SK-N-SH (cell line): ENCODE data around the gene MOCS2. TPM values are rescaled to one million over a fixed set of nuclear protein-coding genes. Genes with fewer than 3 reads are reported as not detected.

Experiments
- CTCF ChIA-PET: fragments of 300-600, 350-600 bp; formaldehyde crosslinking; extraction: SDS; loops from one replicate; lab custom pipeline; 2021; lab: Yijun Ruan, JAX
- POLR2A ChIA-PET: fragments of 350-600 bp; sonication (Branson Sonifier 250); formaldehyde crosslinking; extraction: SDS; loops from one replicate; lab custom pipeline; 2020; ENCODE audit warnings: antibody characterized with exemption, inconsistent platforms; lab: Yijun Ruan, JAX
- DNase-seq: peaks from one replicate; pipeline ENCODE4 v3.0.0; 2012
- H2AFZ ChIP-seq: fragments of 200-600 bp; sonication (generic); 2 replicates; pipeline ENCODE4 v1.8.1; 2016; ENCODE audit warnings: antibody characterized with exemption, mild to moderate bottlenecking, low read depth
- H3F3A ChIP-seq: fragments of 200-600 bp; sonication (generic); replicated peaks from 2 replicates; pipeline ENCODE3; 2016; ENCODE audit warnings: antibody characterized with exemption, mild to moderate bottlenecking; ENCODE audit not compliant: insufficient read depth
- H3K27ac ChIP-seq, 2 experiments: fragments of 200-500 bp in 1 of 2; fragments of 200-600 bp in 1 of 2; sonication (Bioruptor generic) in 1 of 2; sonication (generic), shearing (Covaris generic) in 1 of 2; 2 replicates each; pipeline versions ENCODE4 v1.5.1 to v1.6.1; 2014 to 2016; ENCODE audit warnings: low read depth in 2 of 2, inconsistent platforms in 1 of 2, low read length in 1 of 2, mild to moderate bottlenecking in 1 of 2, mixed read lengths in 1 of 2
- H3K27me3 ChIP-seq: fragments of 200-600 bp; sonication (generic), shearing (Covaris generic); 2 replicates; pipeline ENCODE4 v1.6.1; 2016; ENCODE audit warnings: mixed run types; ENCODE audit not compliant: insufficient read depth
- H3K36me3 ChIP-seq, 2 experiments: fragments of 200-500 bp in 1 of 2; fragments of 200-600 bp in 1 of 2; sonication (Bioruptor generic) in 1 of 2; sonication (generic) in 1 of 2; replicated peaks in 1 of 2; 2 replicates each; pipeline versions ENCODE3 to v1.5.1; 2014 to 2016; ENCODE audit warnings: low read length in 1 of 2, mild to moderate bottlenecking in 1 of 2; ENCODE audit not compliant: insufficient read depth in 2 of 2, control insufficient read depth in 1 of 2
- H3K4me1 ChIP-seq, 2 experiments: fragments of 200-500 bp in 1 of 2; fragments of 200-600 bp in 1 of 2; sonication (Bioruptor generic) in 1 of 2; sonication (generic), shearing (Covaris generic) in 1 of 2; 2 replicates each; pipeline versions ENCODE4 v1.5.1 to v1.6.1; 2014 to 2016; ENCODE audit warnings: low read depth in 1 of 2, low read length in 1 of 2, mixed run types in 1 of 2; ENCODE audit not compliant: insufficient read depth in 2 of 2, control insufficient read depth in 1 of 2
- H3K4me2 ChIP-seq: fragments of 200-600 bp; sonication (generic), shearing (Covaris generic); 2 replicates; pipeline ENCODE4 v1.6.1; 2017; ENCODE audit warnings: mixed run types
- H3K4me3 ChIP-seq, 2 experiments: fragments of 200-500 bp in 1 of 2; fragments of 200-600 bp in 1 of 2; sonication (Bioruptor generic) in 1 of 2; sonication (generic), shearing (Covaris generic) in 1 of 2; 2 replicates each; pipeline versions ENCODE4 v1.5.1 to v1.8.1; 2014 to 2016; ENCODE audit warnings: low read depth in 2 of 2, inconsistent platforms in 1 of 2, low read length in 1 of 2, mild to moderate bottlenecking in 1 of 2, mixed read lengths in 1 of 2, moderate library complexity in 1 of 2
- H3K79me2 ChIP-seq: fragments of 200-600 bp; sonication (generic); 2 replicates; pipeline ENCODE4 v1.8.1; 2017; ENCODE audit warnings: mild to moderate bottlenecking; ENCODE audit not compliant: insufficient read depth
- H3K9ac ChIP-seq: fragments of 200-600 bp; sonication (generic); 2 replicates; pipeline ENCODE4 v1.6.1; 2017; ENCODE audit warnings: mixed run types
- H3K9me2 ChIP-seq: fragments of 200-600 bp; sonication (generic); 2 replicates; pipeline ENCODE4 v1.6.1; 2017; ENCODE audit warnings: mixed run types
- H3K9me3 ChIP-seq: fragments of 200-600 bp; sonication (generic); 2 replicates; pipeline ENCODE4 v1.6.1; 2017; ENCODE audit warnings: mixed run types, mild to moderate bottlenecking, moderate library complexity
- H4K20me1 ChIP-seq: fragments of 200-600 bp; sonication (generic); 2 replicates; pipeline ENCODE4 v1.6.1; 2017; ENCODE audit warnings: mild to moderate bottlenecking, mixed run types; ENCODE audit not compliant: insufficient read depth
- CTCF ChIP-seq: fragments of 200-600 bp; sonication (generic); IDR thresholded peaks from 2 replicates; pipeline ENCODE4 v1.6.1; 2017; ENCODE audit warnings: antibody characterized with exemption, mild to moderate bottlenecking, moderate library complexity
- ELF1 ChIP-seq: IDR thresholded peaks from 2 replicates; pipeline ENCODE4 v1.4.0; 2012
- EP300 ChIP-seq, 2 experiments: IDR thresholded peaks; 2 replicates each; pipeline versions ENCODE4 v1.4.0 to v1.6.1; 2012; ENCODE audit warnings: borderline replicate concordance in 1 of 2, low read depth in 1 of 2, low read length in 1 of 2
- EZH2phosphoT487 ChIP-seq: fragments of 200-600 bp; sonication (generic); IDR thresholded peaks from 2 replicates; pipeline ENCODE4 v1.6.1; 2017; ENCODE audit warnings: low read depth, mixed run types, mild to moderate bottlenecking, antibody characterized with exemption, moderate library complexity, borderline replicate concordance
- FOXJ3 ChIP-seq: sonication (generic); formaldehyde crosslinking; IDR thresholded peaks from 2 replicates; pipeline ENCODE4 v1.5.1; 2020; ENCODE audit warnings: mild to moderate bottlenecking, missing genetic modification reagents
- GABPA ChIP-seq: IDR thresholded peaks from 2 replicates; pipeline ENCODE4 v1.4.0; 2012; ENCODE audit warnings: low read depth, mild to moderate bottlenecking
- GATA2 ChIP-seq: sonication (generic); formaldehyde crosslinking; IDR thresholded peaks from 2 replicates; pipeline ENCODE4 v1.5.0; 2020; ENCODE audit warnings: mild to moderate bottlenecking, missing genetic modification reagents
- JUND ChIP-seq: IDR thresholded peaks from 2 replicates; pipeline ENCODE4 v1.4.0; 2012
- MAX ChIP-seq: IDR thresholded peaks from 2 replicates; pipeline ENCODE4 v1.4.0; 2012; ENCODE audit warnings: low read depth
- MEF2A ChIP-seq: IDR thresholded peaks from 2 replicates; pipeline ENCODE4 v1.4.0; 2012; ENCODE audit warnings: low read depth, borderline replicate concordance
- MXI1 ChIP-seq: IDR thresholded peaks from 2 replicates; pipeline ENCODE4 v1.6.1; 2012; ENCODE audit warnings: mild to moderate bottlenecking, low read depth, low read length, improper control_type of control experiment
- NRF1 ChIP-seq: IDR thresholded peaks from 2 replicates; pipeline ENCODE4 v1.6.1; 2012; ENCODE audit warnings: low read depth, mild to moderate bottlenecking, low read length
- TAF1 ChIP-seq: IDR thresholded peaks from 2 replicates; pipeline ENCODE4 v1.6.1; 2012; ENCODE audit warnings: low read depth, mild to moderate bottlenecking, low read length, moderate library complexity, borderline replicate concordance
- TCF12 ChIP-seq: IDR thresholded peaks from 2 replicates; pipeline ENCODE4 v1.4.0; 2012
- USF2 ChIP-seq: fragments of 150-350 bp; IDR thresholded peaks from 2 replicates; pipeline ENCODE4 v1.6.1; 2017; ENCODE audit warnings: antibody characterized with exemption, low read length, low read depth, borderline replicate concordance
- WGBS: methylation state at CpG from one replicate; pipeline ENCODE4 v1.1.6; 2017; ENCODE audit warnings: low lambda C conversion rate; 5-methylcytosine and 5-hydroxymethylcytosine counted together
- polyA plus RNA-seq, 3 experiments: library from polyadenylated mRNA; depleted of rRNA; stranded (reverse); fragments of >200 nt; gene quantifications; 2 replicates each; pipeline ENCODE4 v1.2.3, GENCODE V29; 2012
- TF ChIP-seq, protein P1 (sequence below): IDR thresholded peaks from 2 replicates; pipeline ENCODE4 v1.4.0; 2012; ENCODE audit warnings: low read depth, borderline replicate concordance

MOCS2 gene
- polyA plus RNA-seq, 1 of the 3 experiments (the other 2 are of a cell fraction): 26.4 TPM

DNA sequence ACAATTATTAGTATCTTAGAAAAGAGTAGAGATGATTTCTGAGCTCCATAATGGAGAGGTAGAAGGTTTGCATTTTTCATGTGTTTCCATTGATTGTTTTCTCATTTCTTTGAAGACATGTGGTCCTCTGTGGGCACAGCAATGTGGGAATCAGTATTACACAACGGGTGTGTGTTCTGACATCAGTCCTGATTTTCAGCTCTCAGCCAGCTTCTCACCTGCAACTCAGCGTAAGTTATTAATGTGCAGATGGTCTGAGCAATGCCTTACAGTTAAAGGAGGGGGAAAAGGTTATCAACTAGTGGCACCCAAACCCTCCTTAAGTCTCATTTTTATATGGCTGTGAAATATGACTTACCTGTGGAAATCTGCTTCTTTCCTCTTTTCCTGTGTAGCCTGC lies 61.3 kb downstream of the MOCS2 start:
- DNase-seq: no peak
- POLR2A ChIA-PET: no interaction called here

More for the DNA sequence above, 61.3 kb downstream of the MOCS2 start:
- Histone ChIP-seq H4K20me1 (no peaks in the 10 kb centered on the region), H3K9me2 (no peaks in the 10 kb centered on the region), H3F3A (peaks cover 46% of the 10 kb centered on the region), H3K4me3 (no peak overlapping the region), H3K27me3 (no peaks in the 10 kb centered on the region), H2AFZ (no peak overlapping the region), H3K27ac (no peak overlapping the region), H3K9me3 (no peaks in the 10 kb centered on the region), H3K4me2 (no peak overlapping the region), H3K36me3 (peaks cover 34 to 97% of the 10 kb centered on the region in 2 experiments), H3K9ac (no peak overlapping the region), H3K4me1 (peaks cover 0 to 13% of the 10 kb centered on the region in 2 experiments; a peak in 1 of 4 replicates), H3K79me2 (peaks cover 32% of the 10 kb centered on the region)
- CTCF ChIA-PET: interaction anchor here (1.0 to 1.1 kb wide), 2 partner anchors 8 to 13 kb away, joined by 3 to 4 read pairs; no protein-coding TSS in a partner anchor
- TF ChIP-seq MAX: no peak
- no peak for TF ChIP-seq EZH2phosphoT487
- no peak for TF ChIP-seq MEF2A
- no peak for TF ChIP-seq NRF1
- TF ChIP-seq ELF1: no peak
- TF ChIP-seq USF2: no peak
- TF ChIP-seq, protein P1, sequence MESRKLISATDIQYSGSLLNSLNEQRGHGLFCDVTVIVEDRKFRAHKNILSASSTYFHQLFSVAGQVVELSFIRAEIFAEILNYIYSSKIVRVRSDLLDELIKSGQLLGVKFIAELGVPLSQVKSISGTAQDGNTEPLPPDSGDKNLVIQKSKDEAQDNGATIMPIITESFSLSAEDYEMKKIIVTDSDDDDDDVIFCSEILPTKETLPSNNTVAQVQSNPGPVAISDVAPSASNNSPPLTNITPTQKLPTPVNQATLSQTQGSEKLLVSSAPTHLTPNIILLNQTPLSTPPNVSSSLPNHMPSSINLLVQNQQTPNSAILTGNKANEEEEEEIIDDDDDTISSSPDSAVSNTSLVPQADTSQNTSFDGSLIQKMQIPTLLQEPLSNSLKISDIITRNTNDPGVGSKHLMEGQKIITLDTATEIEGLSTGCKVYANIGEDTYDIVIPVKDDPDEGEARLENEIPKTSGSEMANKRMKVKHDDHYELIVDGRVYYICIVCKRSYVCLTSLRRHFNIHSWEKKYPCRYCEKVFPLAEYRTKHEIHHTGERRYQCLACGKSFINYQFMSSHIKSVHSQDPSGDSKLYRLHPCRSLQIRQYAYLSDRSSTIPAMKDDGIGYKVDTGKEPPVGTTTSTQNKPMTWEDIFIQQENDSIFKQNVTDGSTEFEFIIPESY: no peak
- TF ChIP-seq GABPA: no peak
- TF ChIP-seq TAF1: no peak
- no peak for TF ChIP-seq FOXJ3 (CRISPR knock-in tag)
- TF ChIP-seq TCF12: no peak
- no peak for TF ChIP-seq GATA2
- TF ChIP-seq MXI1: no peak
- no peak for TF ChIP-seq EP300 (IDR thresholded peaks at IDR 0.05; ENCODE audit: borderline replicate concordance in 1 of 2, low read depth in 1 of 2, low read length in 1 of 2)
- no peak for TF ChIP-seq JUND
- TF ChIP-seq CTCF: no peak
- WGBS: 92% methylated on average over 2 of the region's 2 CpGs

Other genes starting within 250 kb of the MOCS2 start
- gene ITGA2, start 120.4 kb downstream of the MOCS2 start, polyA plus RNA-seq (2012; rRNA removed): 38.2 and 52.1 TPM in 2 replicates